Activated CD4-positive, alpha-beta memory T cell treated with anti-CD3 and anti-CD28 coated beads for 36 hours (primary cell): ENCODE measurements around the gene RBMS3. TPM values are rescaled to one million over a fixed set of nuclear protein-coding genes. Genes with fewer than 3 reads are reported as not detected.

Experiments
- CTCF ChIA-PET: fragments of 350-600 bp; sonication (Branson Sonifier 250); formaldehyde crosslinking; loops from one replicate; lab custom pipeline; 2021; ENCODE audit warnings: antibody characterized with exemption, inconsistent platforms; lab: Charles Lee
- POLR2A ChIA-PET: fragments of 350-600 bp; sonication (Branson Sonifier 250); formaldehyde crosslinking; loops from one replicate; lab custom pipeline; 2021; ENCODE audit warnings: antibody characterized with exemption; lab: Charles Lee
- DNase-seq: peaks from one replicate; pipeline ENCODE4 v3.0.0-alpha.2; 2020
- H3K27ac Mint-ChIP-seq: one replicate; pipeline ENCODE4 v1.8.0; 2021; ENCODE audit warnings: mixed read lengths
- H3K27me3 Mint-ChIP-seq: one replicate; pipeline ENCODE4 v1.8.0; 2021; ENCODE audit warnings: mixed read lengths
- H3K36me3 Mint-ChIP-seq: one replicate; pipeline ENCODE4 v1.8.0; 2021; ENCODE audit warnings: mixed read lengths
- H3K4me1 Mint-ChIP-seq: one replicate; pipeline ENCODE4 v1.8.0; 2021; ENCODE audit warnings: low read depth, mixed read lengths
- H3K4me3 Mint-ChIP-seq: one replicate; pipeline ENCODE4 v1.8.0; 2021; ENCODE audit warnings: mild to moderate bottlenecking, mixed read lengths
- H3K9me3 Mint-ChIP-seq: one replicate; pipeline ENCODE4 v1.8.0; 2021; ENCODE audit warnings: mixed read lengths
- intact Hi-C: fragments of 100-400 bp; cut with micrococcal nuclease; formaldehyde crosslinking; loops from one replicate; pipeline ENCODE4 v1.15.1; 2023
- total RNA-seq, 2 experiments: library from RNA; stranded (reverse); gene quantifications; one replicate each; pipeline ENCODE4 v1.2.3, GENCODE V29; 2021

Gene RBMS3
- total RNA-seq, 2 experiments from 2014 or later, result 1.6 TPM

- CTCF ChIA-PET, result no interaction called here
- H3K27me3 Mint-ChIP-seq, result no peaks in the 10 kb centered on the region
- H3K4me3 Mint-ChIP-seq, result no peak overlapping the region
- no peak overlapping the region for H3K27ac Mint-ChIP-seq
- POLR2A ChIA-PET, result no interaction called here
- H3K9me3 Mint-ChIP-seq, result no peaks in the 10 kb centered on the region
- intact Hi-C loops, result no loop called here
- no peak for DNase-seq
- H3K4me1 Mint-ChIP-seq, result no peaks in the 10 kb centered on the region
- no peaks in the 10 kb centered on the region for H3K36me3 Mint-ChIP-seq
These were observed 578.9 kb downstream of the RBMS3 start for GRCh38 chr3:29859726-29860270.

- no peak for DNase-seq
- no peaks in the 10 kb centered on the region for H3K9me3 Mint-ChIP-seq
- ChIA-PET POLR2A (no interaction called here), CTCF (no interaction called here)
- no peaks in the 10 kb centered on the region for H3K27me3 Mint-ChIP-seq
- intact Hi-C loops, result no loop called here
- H3K4me3 Mint-ChIP-seq, result no peak overlapping the region
- no peak overlapping the region for H3K27ac Mint-ChIP-seq
- H3K36me3 Mint-ChIP-seq, result no peaks in the 10 kb centered on the region
- H3K4me1 Mint-ChIP-seq, result no peaks in the 10 kb centered on the region
These were observed 583.9 kb downstream of the RBMS3 start for GRCh38 chr3:29864809-29865208.

- Mint-ChIP-seq H3K27me3 (no peaks in the 10 kb centered on the region), H3K9me3 (peaks cover 2% of the 10 kb centered on the region), H3K4me1 (no peaks in the 10 kb centered on the region), H3K27ac (no peak overlapping the region), H3K36me3 (no peaks in the 10 kb centered on the region), H3K4me3 (no peak overlapping the region)
- intact Hi-C loops, result no loop called here
- DNase-seq, result no peak
- ChIA-PET CTCF (no interaction called here), POLR2A (no interaction called here)
These were observed 587.8 kb downstream of the RBMS3 start for GRCh38 chr3:29868543-29869101.

- H3K27ac Mint-ChIP-seq, result no peak overlapping the region
- no peaks in the 10 kb centered on the region for H3K36me3 Mint-ChIP-seq
- H3K4me3 Mint-ChIP-seq, result no peak overlapping the region
- ChIA-PET CTCF (no interaction called here), POLR2A (no interaction called here)
- no peak for DNase-seq
- intact Hi-C loops, result no loop called here
- peaks cover 2% of the 10 kb centered on the region for H3K9me3 Mint-ChIP-seq
- H3K27me3 Mint-ChIP-seq, result peaks cover 2% of the 10 kb centered on the region
- H3K4me1 Mint-ChIP-seq, result no peaks in the 10 kb centered on the region
These were observed 589.3 kb downstream of the RBMS3 start for GRCh38 chr3:29870136-29870535.

GRCh38 chr3:29871087-29871486 lies 590.2 kb downstream of the RBMS3 start:
- CTCF ChIA-PET, result no interaction called here

GRCh38 chr3:29880809-29881208 lies 599.9 kb downstream of the RBMS3 start:
- ChIA-PET CTCF (no interaction called here), POLR2A (no interaction called here)
- Mint-ChIP-seq H3K27me3 (peaks cover 6% of the 10 kb centered on the region), H3K36me3 (no peaks in the 10 kb centered on the region), H3K27ac (no peak overlapping the region), H3K4me3 (no peak overlapping the region), H3K9me3 (no peaks in the 10 kb centered on the region), H3K4me1 (no peaks in the 10 kb centered on the region)
- intact Hi-C loops, result no loop called here
- DNase-seq, result no peak

More at GRCh38 chr3:29871087-29871486, 590.2 kb downstream of the RBMS3 start:
- POLR2A ChIA-PET, result no interaction called here
- Mint-ChIP-seq H3K27me3 (peaks cover 2% of the 10 kb centered on the region), H3K4me3 (no peak overlapping the region), H3K27ac (no peak overlapping the region), H3K36me3 (no peaks in the 10 kb centered on the region), H3K4me1 (no peaks in the 10 kb centered on the region), H3K9me3 (peaks cover 2% of the 10 kb centered on the region)
- intact Hi-C loops, result no loop called here
- no peak for DNase-seq

GRCh38 chr3:29887451-29887850 lies 606.6 kb downstream of the RBMS3 start:
- Mint-ChIP-seq H3K36me3 (no peaks in the 10 kb centered on the region), H3K4me3 (no peak overlapping the region), H3K27ac (no peak overlapping the region), H3K4me1 (no peaks in the 10 kb centered on the region), H3K9me3 (no peaks in the 10 kb centered on the region), H3K27me3 (no peaks in the 10 kb centered on the region)
- intact Hi-C loops, result no loop called here
- POLR2A ChIA-PET, result no interaction called here
- CTCF ChIA-PET, result no interaction called here
- no peak for DNase-seq

- ChIA-PET CTCF (no interaction called here), POLR2A (no interaction called here)
- intact Hi-C loops, result no loop called here
- DNase-seq, result no peak
- Mint-ChIP-seq H3K27me3 (no peaks in the 10 kb centered on the region), H3K4me1 (no peaks in the 10 kb centered on the region), H3K27ac (no peak overlapping the region), H3K9me3 (no peaks in the 10 kb centered on the region), H3K36me3 (no peaks in the 10 kb centered on the region), H3K4me3 (no peak overlapping the region)
These were observed 608.3 kb downstream of the RBMS3 start for GRCh38 chr3:29889215-29889614.

- CTCF ChIA-PET, result no interaction called here
- Mint-ChIP-seq H3K27me3 (no peaks in the 10 kb centered on the region), H3K4me1 (no peaks in the 10 kb centered on the region), H3K4me3 (no peak overlapping the region), H3K27ac (no peak overlapping the region), H3K9me3 (no peaks in the 10 kb centered on the region), H3K36me3 (no peaks in the 10 kb centered on the region)
- POLR2A ChIA-PET, result no interaction called here
- intact Hi-C loops, result no loop called here
- DNase-seq, result no peak
These were observed 609.9 kb downstream of the RBMS3 start for GRCh38 chr3:29890801-29891200.

- Mint-ChIP-seq H3K4me3 (no peak overlapping the region), H3K36me3 (no peaks in the 10 kb centered on the region), H3K9me3 (no peaks in the 10 kb centered on the region), H3K27ac (no peak overlapping the region), H3K27me3 (no peaks in the 10 kb centered on the region), H3K4me1 (no peaks in the 10 kb centered on the region)
- ChIA-PET CTCF (no interaction called here), POLR2A (no interaction called here)
- intact Hi-C loops, result no loop called here
- no peak for DNase-seq
These were observed 612.2 kb downstream of the RBMS3 start for GRCh38 chr3:29892976-29893554.

- H3K9me3 Mint-ChIP-seq, result no peaks in the 10 kb centered on the region
- no peak overlapping the region for H3K27ac Mint-ChIP-seq
- CTCF ChIA-PET, result no interaction called here
- POLR2A ChIA-PET, result no interaction called here
- H3K27me3 Mint-ChIP-seq, result no peaks in the 10 kb centered on the region
- no peak for DNase-seq
- no peaks in the 10 kb centered on the region for H3K4me1 Mint-ChIP-seq
- H3K36me3 Mint-ChIP-seq, result no peaks in the 10 kb centered on the region
- H3K4me3 Mint-ChIP-seq, result no peak overlapping the region
- intact Hi-C loops, result no loop called here
These were observed 616.0 kb downstream of the RBMS3 start for GRCh38 chr3:29896856-29897255.

- ChIA-PET CTCF (no interaction called here), POLR2A (no interaction called here)
These were observed 617.5 kb downstream of the RBMS3 start for GRCh38 chr3:29898171-29898965.

More at GRCh38 chr3:29898171-29898965, 617.5 kb downstream of the RBMS3 start:
- no peak for DNase-seq
- Mint-ChIP-seq H3K27me3 (no peaks in the 10 kb centered on the region), H3K36me3 (no peaks in the 10 kb centered on the region), H3K4me1 (no peaks in the 10 kb centered on the region), H3K9me3 (no peaks in the 10 kb centered on the region), H3K4me3 (no peak overlapping the region), H3K27ac (no peak overlapping the region)
- intact Hi-C loops, result no loop called here
